ENCODE measurements around the gene REXO4. TPM values are rescaled to one million over a fixed set of nuclear protein-coding genes. Genes with fewer than 3 reads are reported as not detected.

Gene REXO4
- total and polyA plus RNA-seq, 9 of the 15 experiments (the other 6 are each of a cell fraction or from before 2014, with no cell fraction given) = 3.4 to 72.9 (median 31.1) TPM

- no peak for TF ChIP-seq POU5F1 (IDR thresholded peaks at IDR 0.05; ENCODE audit: borderline replicate concordance, low read depth, low read length, partially characterized antibody)
- TF ChIP-seq NCOR1 (IDR thresholded peaks at IDR 0.05) = peak; percentile 80
- peak; percentile 72 for TF ChIP-seq BRD9 (IDR thresholded peaks at IDR 0.05; ENCODE audit: low read depth, partially characterized antibody)
- no peak for TF ChIP-seq ZNF699 (CRISPR knock-in tag; IDR thresholded peaks at IDR 0.05; ENCODE audit: insufficient replicate concordance)
- peak; percentile 96 for TF ChIP-seq NR2C1 (IDR thresholded peaks at IDR 0.05)
- peak; percentile 97 for TF ChIP-seq NR2C1 (tag; IDR thresholded peaks at IDR 0.05)
- TF ChIP-seq ZNF57 (CRISPR knock-in tag; IDR thresholded peaks at IDR 0.05) = no peak
- no peak for TF ChIP-seq DEAF1 (CRISPR knock-in tag; IDR thresholded peaks at IDR 0.05)
- peak; percentile 100 for TF ChIP-seq NCOA1 (IDR thresholded peaks at IDR 0.05; ENCODE audit: low read depth)
- TF ChIP-seq SPI1 (IDR thresholded peaks at IDR 0.05; ENCODE audit: borderline replicate concordance, low read depth, low read length) = 0 out of 2 replicates have a peak, but pooled peaks have one; percentile 6
- TF ChIP-seq ZBTB11 (CRISPR knock-in tag; IDR thresholded peaks at IDR 0.05) = peak; percentile 98 to 100 (median 99)
- peak; percentile 70 for TF ChIP-seq KDM5B (IDR thresholded peaks at IDR 0.05; ENCODE audit: insufficient replicate concordance, low read depth, low read length)
- TF ChIP-seq THAP7 (CRISPR knock-in tag; IDR thresholded peaks at IDR 0.05) = 0 out of 2 replicates have a peak, but pooled peaks have one; percentile 5
- TF ChIP-seq HNRNPLL (IDR thresholded peaks at IDR 0.05; ENCODE audit: low read depth, low read length, poor library complexity, severe bottlenecking) = peak; percentile 62
- TF ChIP-seq ZNF274 (IDR thresholded peaks at IDR 0.05; ENCODE audit: borderline replicate concordance, low read depth, low read length) = no peak
- no peak for TF ChIP-seq PYGO2 (tag; IDR thresholded peaks at IDR 0.05)
- no peak for TF ChIP-seq ZNF354B (CRISPR knock-in tag; IDR thresholded peaks at IDR 0.05)
- 0 out of 2 replicates have a peak, but pooled peaks have one; percentile 74 for TF ChIP-seq MXI1 (IDR thresholded peaks at IDR 0.05; ENCODE audit: low read depth, low read length)
- TF ChIP-seq HOMEZ (CRISPR knock-in tag; IDR thresholded peaks at IDR 0.05) = no peak
Observed at GRCh38 chr9:133417541-133418461, at the start of gene REXO4 (continued).
